Measurements from ENCODE around the gene TTLL12.

DNA sequence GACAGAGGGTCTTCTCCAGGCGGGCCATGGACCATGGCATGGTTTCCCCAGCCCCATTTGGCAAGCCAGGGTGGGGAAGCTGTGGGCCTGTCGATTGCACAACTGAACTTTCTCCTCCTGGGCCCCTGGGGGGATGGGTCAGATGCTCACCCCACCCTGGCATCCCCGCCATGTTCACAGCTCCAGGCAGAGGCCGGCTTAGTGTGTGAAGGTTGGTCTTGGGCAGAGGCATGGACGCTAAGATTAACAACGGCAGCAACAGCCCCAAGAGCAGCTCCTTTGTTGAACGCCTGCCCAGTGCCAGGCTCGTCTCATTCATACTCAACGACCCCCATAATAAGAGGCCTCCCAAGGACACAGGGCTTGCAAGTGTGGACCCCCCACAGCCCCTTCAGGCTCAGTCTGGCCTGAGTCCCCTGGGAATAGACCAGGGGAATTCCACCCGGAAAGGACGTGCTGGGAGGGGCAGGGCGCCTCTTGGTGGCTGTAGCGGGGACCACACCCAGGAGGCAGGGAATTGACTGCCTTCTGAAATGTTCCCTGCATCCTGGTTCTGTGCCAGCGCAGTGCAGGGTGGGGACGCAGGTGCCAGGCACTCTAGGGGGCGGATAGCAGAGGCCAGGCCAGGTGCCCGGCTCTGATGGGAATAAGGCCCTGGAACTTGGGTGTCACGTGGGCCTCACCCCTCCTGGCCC, 27.3 kb downstream of the TTLL12 start:
- no peak for TF ChIP-seq POLR2A (IDR thresholded peaks at IDR 0.05; ENCODE audit: low read depth, low read length)
- no peak for TF ChIP-seq TAF1 (IDR thresholded peaks at IDR 0.05; ENCODE audit: low read depth, low read length)
- no peak for TF ChIP-seq POLR2AphosphoS5 (IDR thresholded peaks at IDR 0.05; ENCODE audit: low read depth, low read length)
- TF ChIP-seq POU2F2 (IDR thresholded peaks at IDR 0.05; ENCODE audit: low read depth, low read length): no peak
- TF ChIP-seq SPI1 (IDR thresholded peaks at IDR 0.05; ENCODE audit: low read depth, low read length): no peak
- TF ChIP-seq PAX5 (IDR thresholded peaks at IDR 0.05; ENCODE audit: insufficient read depth, low read length, severe bottlenecking): no peak

All from GM12891 (cell line).